Subcutaneous adipose tissue (tissue), 4 donors: ENCODE measurements around the gene CCDC7. TPM values are rescaled to one million over a fixed set of nuclear protein-coding genes. Genes with fewer than 3 reads are reported as not detected.

Source experiments
- CTCF ChIP-seq: fragments of 450-650 bp; IDR thresholded peaks from one replicate; pipeline ENCODE4 v1.5.1; 2016; ENCODE audit warnings: low read depth, mild to moderate bottlenecking, control low read depth, antibody characterized with exemption, moderate library complexity
- total RNA-seq, 4 donors: library from RNA; depleted of rRNA; stranded (reverse); fragments of >200 nt; gene quantifications; one replicate each; pipeline ENCODE4 v1.1.0, GENCODE V29; 2016

Gene CCDC7
- total RNA-seq, 4 donors from 2014 or later: 11.0 to 31.0 (median 27.5) TPM

GRCh38 chr10:32788359-32788758, 342.4 kb downstream of the CCDC7 start:
- no peak for TF ChIP-seq CTCF

GRCh38 chr10:32790483-32790882, 344.5 kb downstream of the CCDC7 start:
- TF ChIP-seq CTCF: no peak

GRCh38 chr10:32793033-32793432, 347.1 kb downstream of the CCDC7 start:
- TF ChIP-seq CTCF: no peak

- TF ChIP-seq CTCF: no peak
These were observed 349.8 kb downstream of the CCDC7 start for GRCh38 chr10:32795598-32796183.

GRCh38 chr10:32846974-32847373, 401.0 kb downstream of the CCDC7 start:
- TF ChIP-seq CTCF: no peak

GRCh38 chr10:32851301-32851700, 405.4 kb downstream of the CCDC7 start:
- TF ChIP-seq CTCF: no peak

- no peak for TF ChIP-seq CTCF
These were observed 408.5 kb downstream of the CCDC7 start for GRCh38 chr10:32854435-32854834.
